H1 (cell line): ENCODE results near the gene RGS3. TPM values are rescaled to one million over a fixed set of nuclear protein-coding genes. Genes with fewer than 3 reads are reported as not detected.

Experiments
- CTCF ChIA-PET: fragments of 300-600 bp; sonication (Branson Sonifier 250); formaldehyde crosslinking; loops from one replicate; lab custom pipeline; 2021; ENCODE audit not compliant: partially characterized antibody; lab: Charles Lee
- POLR2A ChIA-PET: fragments of 300-600 bp; sonication (Branson Sonifier 250); formaldehyde crosslinking; loops from one replicate; lab custom pipeline; 2021; ENCODE audit warnings: inconsistent platforms; ENCODE audit not compliant: partially characterized antibody; lab: Charles Lee
- DNase-seq, 2 experiments: peaks; one replicate each; pipeline versions ENCODE4 v3.0.0 to v3.0.0-alpha.2; 2010 to 2022; ENCODE audit warnings: low spot score in 2 of 2, low read depth in 1 of 2, mixed read lengths in 1 of 2
- FAIRE-seq: peaks from 2 replicates; lab custom pipeline; 2011; peaks lifted over from hg19 to GRCh38; lab: Jason Lieb, UNC
- H2AFZ ChIP-seq: 2 replicates; pipeline ENCODE4 v1.8.1; 2012; ENCODE audit warnings: low read length, inconsistent platforms
- H2AK5ac ChIP-seq: 2 replicates; pipeline ENCODE4 v1.6.1; 2013; ENCODE audit warnings: low read depth, low read length
- H2BK120ac ChIP-seq: replicated peaks from 2 replicates; pipeline ENCODE3; 2013; ENCODE audit warnings: low read depth, low read length, inconsistent platforms
- H2BK12ac ChIP-seq: 2 replicates; pipeline ENCODE4 v1.6.1; 2013; ENCODE audit warnings: low read depth, low read length
- H2BK15ac ChIP-seq: 2 replicates; pipeline ENCODE4 v1.6.1; 2013; ENCODE audit warnings: low read length
- H2BK20ac ChIP-seq: 2 replicates; pipeline ENCODE4 v1.6.1; 2013; ENCODE audit warnings: low read length
- H2BK5ac ChIP-seq: 2 replicates; pipeline ENCODE4 v1.6.1; 2013; ENCODE audit warnings: low read depth, low read length
- H3K14ac ChIP-seq: 2 replicates; pipeline ENCODE4 v1.6.1; 2013; ENCODE audit warnings: inconsistent platforms; ENCODE audit not compliant: insufficient read length
- H3K18ac ChIP-seq: 2 replicates; pipeline ENCODE4 v1.6.1; 2013; ENCODE audit warnings: low read length; ENCODE audit errors: extremely low read depth
- H3K23ac ChIP-seq: 2 replicates; pipeline ENCODE4 v1.6.1; 2013; ENCODE audit warnings: inconsistent platforms; ENCODE audit not compliant: insufficient read length
- H3K23me2 ChIP-seq: 2 replicates; pipeline ENCODE4 v1.6.1; 2013; ENCODE audit warnings: low read depth, low read length
- H3K27ac ChIP-seq: 2 replicates; pipeline ENCODE4 v1.6.1; 2011; ENCODE audit warnings: low read depth, low read length, inconsistent platforms
- H3K27me3 ChIP-seq, 4 experiments: replicated peaks in 1 of 4; 1 replicate in 1 of 4; 2 replicates in 3 of 4; pipeline versions ENCODE4 v1.6.1 to v1.8.1; 2011 to 2013; ENCODE audit warnings: low read length in 3 of 4, mild to moderate bottlenecking in 3 of 4, inconsistent platforms in 2 of 4, mixed read lengths in 2 of 4, moderate library complexity in 1 of 4; ENCODE audit not compliant: control insufficient read depth in 3 of 4, insufficient read depth in 3 of 4; ENCODE audit errors: extremely low read depth in 1 of 4
- H3K36me3 ChIP-seq, 4 experiments: 2 replicates each; pipeline versions ENCODE4 v1.6.1 to v1.8.1; 2011 to 2013; ENCODE audit warnings: mild to moderate bottlenecking in 4 of 4, low read length in 3 of 4, moderate library complexity in 2 of 4, control low read depth in 1 of 4, inconsistent platforms in 1 of 4; ENCODE audit not compliant: insufficient read depth in 4 of 4, control insufficient read depth in 2 of 4
- H3K4ac ChIP-seq: replicated peaks from 2 replicates; pipeline ENCODE3; 2013; ENCODE audit warnings: low read length, low read depth, mixed read lengths, inconsistent platforms; ENCODE audit not compliant: insufficient read length
- H3K4me1 ChIP-seq, 4 experiments: replicated peaks in 1 of 4; 1 replicate in 1 of 4; 2 replicates in 3 of 4; pipeline versions ENCODE4 v1.6.1 to v1.8.1; 2011 to 2013; ENCODE audit warnings: low read length in 3 of 4, inconsistent platforms in 2 of 4, mixed read lengths in 1 of 4; ENCODE audit not compliant: insufficient read depth in 4 of 4, control insufficient read depth in 3 of 4
- H3K4me2 ChIP-seq, 2 experiments: 2 replicates each; pipeline versions ENCODE4 v1.6.1 to v1.8.1; 2011 to 2013; ENCODE audit warnings: low read depth in 2 of 2, low read length in 2 of 2, control low read depth in 1 of 2, inconsistent platforms in 1 of 2, mild to moderate bottlenecking in 1 of 2; ENCODE audit not compliant: insufficient read depth in 1 of 2
- H3K4me3 ChIP-seq, 4 experiments: fragments of 200-600, 300-600 bp in 1 of 4; sonication (generic), shearing (Covaris generic), sonication (Bioruptor Twin) in 1 of 4; 2 replicates each; pipeline versions ENCODE4 v1.5.1 to v1.8.1; 2011 to 2016; ENCODE audit warnings: low read length in 4 of 4, low read depth in 3 of 4, control low read depth in 2 of 4, inconsistent platforms in 2 of 4, mild to moderate bottlenecking in 2 of 4, mixed read lengths in 1 of 4, moderate library complexity in 1 of 4; ENCODE audit not compliant: insufficient read depth in 2 of 4; ENCODE audit errors: extremely low read depth in 1 of 4
- H3K56ac ChIP-seq: replicated peaks from 2 replicates; pipeline ENCODE3; 2013; ENCODE audit warnings: low read depth, mild to moderate bottlenecking, mixed read lengths, low read length, inconsistent platforms; ENCODE audit not compliant: insufficient read length
- H3K79me1 ChIP-seq: 2 replicates; pipeline ENCODE4 v1.6.1; 2013; ENCODE audit warnings: low read depth, low read length, control low read depth
- H3K79me2 ChIP-seq, 2 experiments: 2 replicates each; pipeline versions ENCODE4 v1.6.1 to v1.8.1; 2012 to 2013; ENCODE audit warnings: low read length in 2 of 2, mild to moderate bottlenecking in 2 of 2, inconsistent platforms in 1 of 2; ENCODE audit not compliant: insufficient read depth in 2 of 2, control insufficient read depth in 1 of 2
- H3K9ac ChIP-seq, 4 experiments: replicated peaks in 1 of 4; 1 replicate in 1 of 4; 2 replicates in 3 of 4; pipeline versions ENCODE4 v1.6.1 to v1.8.1; 2011 to 2013; ENCODE audit warnings: low read depth in 3 of 4, low read length in 3 of 4, control low read depth in 2 of 4, mild to moderate bottlenecking in 2 of 4, moderate library complexity in 2 of 4, inconsistent platforms in 1 of 4; ENCODE audit errors: extremely low read depth in 1 of 4
- H3K9me3 ChIP-seq, 2 experiments: 2 replicates each; pipeline versions ENCODE4 v1.6.1 to v1.8.1; 2012 to 2013; ENCODE audit warnings: mild to moderate bottlenecking in 2 of 2, moderate library complexity in 2 of 2, control low read depth in 1 of 2, inconsistent platforms in 1 of 2, low read depth in 1 of 2, low read length in 1 of 2, mixed read lengths in 1 of 2; ENCODE audit not compliant: insufficient read depth in 2 of 2
- H4K20me1 ChIP-seq, 2 experiments: replicated peaks in 1 of 2; 2 replicates each; pipeline versions ENCODE3 to v1.8.1; 2011 to 2013; ENCODE audit warnings: inconsistent platforms in 2 of 2, low read length in 2 of 2, mild to moderate bottlenecking in 1 of 2; ENCODE audit not compliant: insufficient read depth in 2 of 2, control insufficient read depth in 1 of 2
- H4K5ac ChIP-seq: 2 replicates; pipeline ENCODE4 v1.6.1; 2013; ENCODE audit warnings: low read length, low read depth, mixed read lengths, inconsistent platforms; ENCODE audit not compliant: insufficient read length
- H4K8ac ChIP-seq: 2 replicates; pipeline ENCODE4 v1.8.0; 2013; ENCODE audit warnings: mild to moderate bottlenecking, moderate library complexity, low read length, inconsistent platforms; ENCODE audit not compliant: insufficient read depth; ENCODE audit errors: extremely low read depth
- H4K91ac ChIP-seq: replicated peaks from 2 replicates; pipeline ENCODE3; 2013; ENCODE audit warnings: low read length, mixed read lengths, inconsistent platforms; ENCODE audit not compliant: insufficient read length
- ASH2L ChIP-seq: fragments of 200-600, 300-600 bp; sonication (generic); IDR thresholded peaks from one replicate; pipeline ENCODE4 v1.7.1; 2017; ENCODE audit warnings: low read length
- CHD2 ChIP-seq: IDR thresholded peaks from 2 replicates; pipeline ENCODE4 v1.6.1; 2012; ENCODE audit warnings: low read length, improper control_type of control experiment
- CREB1 ChIP-seq: IDR thresholded peaks from 2 replicates; pipeline ENCODE4 v1.6.1; 2012; ENCODE audit warnings: inconsistent platforms
- GTF2F1 ChIP-seq: IDR thresholded peaks from 2 replicates; pipeline ENCODE4 v1.6.1; 2012; ENCODE audit warnings: low read depth, low read length, improper control_type of control experiment, borderline replicate concordance
- HDAC2 ChIP-seq, 2 experiments: fragments of 300-600 bp in 1 of 2; sonication (generic) in 1 of 2; IDR thresholded peaks; 2 replicates each; pipeline ENCODE4 v1.6.1; 2011 to 2012; ENCODE audit warnings: low read depth in 2 of 2, low read length in 2 of 2, mild to moderate bottlenecking in 2 of 2, moderate library complexity in 2 of 2, borderline replicate concordance in 1 of 2, inconsistent platforms in 1 of 2
- RAD21 ChIP-seq, 2 experiments: IDR thresholded peaks in 1 of 2; conservative IDR thresholded peaks in 1 of 2; 2 replicates each; pipeline ENCODE4 v1.6.1; 2011; ENCODE audit warnings: low read depth in 2 of 2, low read length in 2 of 2, improper control_type of control experiment in 1 of 2, inconsistent platforms in 1 of 2, mild to moderate bottlenecking in 1 of 2, moderate library complexity in 1 of 2
- RFX5 ChIP-seq: IDR thresholded peaks from 2 replicates; pipeline ENCODE4 v1.6.1; 2011; ENCODE audit warnings: low read depth, low read length, improper control_type of control experiment, borderline replicate concordance
- RXRA ChIP-seq: IDR thresholded peaks from 2 replicates; pipeline ENCODE4 v1.6.1; 2011; ENCODE audit warnings: low read depth, mild to moderate bottlenecking, low read length, moderate library complexity; ENCODE audit not compliant: insufficient read depth
- SIRT6 ChIP-seq: IDR thresholded peaks from one replicate; pipeline ENCODE4 v1.7.1; 2012; ENCODE audit warnings: low read length, inconsistent platforms
- SUZ12 ChIP-seq: fragments of 200-600 bp; sonication (generic); IDR thresholded peaks from 2 replicates; pipeline ENCODE4 v1.6.1; 2012; ENCODE audit warnings: mild to moderate bottlenecking, inconsistent platforms, low read length, moderate library complexity, mixed read lengths
- WGBS, 2 experiments: shearing (Covaris generic) in 1 of 2; methylation state at CpG; one replicate each; pipeline versions ENCODE4 v1.1.6 to v1.1.7; 2013 to 2015; ENCODE audit warnings: low lambda C conversion rate in 2 of 2, mixed read lengths in 2 of 2, inconsistent platforms in 1 of 2, low coverage in 1 of 2, missing lambda C conversion rate in 1 of 2; ENCODE audit not compliant: insufficient replicate concordance in 2 of 2, insufficient coverage in 1 of 2, insufficient read length in 1 of 2; ENCODE audit errors: extremely low coverage in 1 of 2, missing lambda C conversion rate in 1 of 2; 5-methylcytosine and 5-hydroxymethylcytosine counted together
- polyA plus RNA-seq, 7 experiments: library from polyadenylated mRNA; depleted of rRNA in 3 of 7; stranded (reverse) in 5 of 7; unstranded in 2 of 7; fragments of >200 nt in 5 of 7; fragments of 200-250 nt in 2 of 7; gene quantifications; 1 replicate in 5 of 7; 2 replicates in 1 of 7; 4 replicates in 1 of 7; pipeline versions ENCODE4 v1.2.1 to v1.2.3, GENCODE V29; 2011 to 2013; ENCODE audit warnings: missing spikeins in 2 of 7, mixed read lengths in 2 of 7
- total RNA-seq: library from RNA; stranded (reverse); fragmentation: NEBNext Ultra II Directional; extraction: Animal tissue kit (Norgen Biotek cat#: 25700); gene quantifications from 2 replicates; pipeline ENCODE4 v1.2.1, GENCODE V29; 2021
- TF ChIP-seq, protein P1 (sequence below), 3 experiments: IDR thresholded peaks; 1 replicate in 2 of 3; 2 replicates in 1 of 3; pipeline versions ENCODE4 v1.5.1 to v1.6.1; 2011; ENCODE audit warnings: low read length in 3 of 3, mild to moderate bottlenecking in 3 of 3, inconsistent platforms in 2 of 3, low read depth in 1 of 3, moderate library complexity in 1 of 3; ENCODE audit not compliant: insufficient read depth in 1 of 3; ENCODE audit errors: control extremely low read depth in 1 of 3

Gene RGS3
- total and polyA plus RNA-seq, 2 of the 8 experiments (the other 6 are each of a cell fraction or from before 2014, with no cell fraction given): 12.6 to 18.2 TPM

DNA sequence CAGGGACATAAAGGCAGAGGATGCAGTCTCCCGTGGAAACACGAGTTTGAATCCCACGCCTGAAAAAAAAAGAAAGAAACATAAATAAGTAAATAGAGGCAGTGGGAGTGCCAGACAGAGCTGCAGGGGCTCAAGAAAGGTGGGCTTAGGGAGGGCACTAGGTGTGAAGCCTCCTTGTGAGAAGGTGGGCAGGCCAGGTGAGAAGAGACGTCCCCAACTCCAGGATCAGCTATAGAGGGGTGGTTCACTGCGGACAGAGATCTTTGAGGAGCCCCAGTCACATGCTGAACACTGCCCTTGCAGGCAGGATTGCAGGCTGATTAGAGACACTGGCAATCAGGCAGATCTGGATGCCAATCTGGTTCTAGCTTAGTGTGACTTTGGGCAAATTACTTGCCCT, 172.1 kb downstream of the RGS3 start:
- H4K5ac ChIP-seq: no peak overlapping the region
- H3K27me3 ChIP-seq: peaks cover 0 to 2% (median 0%) of the 10 kb centered on the region in 4 experiments; a peak in 1 of 7 replicates
- H3K4me2 ChIP-seq: no peak overlapping the region
- no peaks in the 10 kb centered on the region for H3K23me2 ChIP-seq
- no peaks in the 10 kb centered on the region for H3K79me2 ChIP-seq
- H3K27ac ChIP-seq: no peak overlapping the region
- no peaks in the 10 kb centered on the region for H3K36me3 ChIP-seq
- FAIRE-seq (no peak), DNase-seq (no peak)
- H2BK12ac ChIP-seq: no peak overlapping the region
- no peak overlapping the region for H3K4me3 ChIP-seq
- no peaks in the 10 kb centered on the region for H4K20me1 ChIP-seq
- H3K23ac ChIP-seq: no peak overlapping the region
- no peak overlapping the region for H4K91ac ChIP-seq
- no peak overlapping the region for H3K56ac ChIP-seq
- no peaks in the 10 kb centered on the region for H3K79me1 ChIP-seq
- CTCF ChIA-PET: interaction anchor here (0.7 to 3.8 kb wide), 13 partner anchors 9 to 514 kb away, joined by 3 to 35 read pairs (median 4); no protein-coding TSS in a partner anchor
- H2BK20ac ChIP-seq: no peak overlapping the region
- no peak overlapping the region for H2BK15ac ChIP-seq
- H3K14ac ChIP-seq: no peak overlapping the region
- no peak overlapping the region for H3K18ac ChIP-seq
- no peak overlapping the region for H2BK120ac ChIP-seq
- no peaks in the 10 kb centered on the region for H3K9me3 ChIP-seq
- H4K8ac ChIP-seq: no peak overlapping the region
- 85% methylated on average over 5 of the region's 5 CpGs; no CpG with 5 or more reads in 1 of the 2 experiments for WGBS, 2 experiments
- POLR2A ChIA-PET: interaction anchor here (0.6 to 2.9 kb wide), 5 partner anchors 12 to 70 kb away, joined by 3 to 12 read pairs (median 3); no protein-coding TSS in a partner anchor
- no peak overlapping the region for H3K4ac ChIP-seq
- H2AFZ ChIP-seq: no peak overlapping the region
- no peak overlapping the region for H2AK5ac ChIP-seq
- H2BK5ac ChIP-seq: no peak overlapping the region
- peaks cover 0 to 6% (median 4%) of the 10 kb centered on the region in 4 experiments; a peak in 3 of 7 replicates for H3K4me1 ChIP-seq
- H3K9ac ChIP-seq: no peak overlapping the region
- no peak for TF ChIP-seq RXRA
- no peak for TF ChIP-seq RAD21 (IDR thresholded peaks at IDR 0.05 in 1 of 2, conservative IDR thresholded peaks at IDR 0.05 in 1 of 2; ENCODE audit: low read depth in 2 of 2, low read length in 2 of 2)
- TF ChIP-seq CHD2: no peak
- TF ChIP-seq, protein P1, sequence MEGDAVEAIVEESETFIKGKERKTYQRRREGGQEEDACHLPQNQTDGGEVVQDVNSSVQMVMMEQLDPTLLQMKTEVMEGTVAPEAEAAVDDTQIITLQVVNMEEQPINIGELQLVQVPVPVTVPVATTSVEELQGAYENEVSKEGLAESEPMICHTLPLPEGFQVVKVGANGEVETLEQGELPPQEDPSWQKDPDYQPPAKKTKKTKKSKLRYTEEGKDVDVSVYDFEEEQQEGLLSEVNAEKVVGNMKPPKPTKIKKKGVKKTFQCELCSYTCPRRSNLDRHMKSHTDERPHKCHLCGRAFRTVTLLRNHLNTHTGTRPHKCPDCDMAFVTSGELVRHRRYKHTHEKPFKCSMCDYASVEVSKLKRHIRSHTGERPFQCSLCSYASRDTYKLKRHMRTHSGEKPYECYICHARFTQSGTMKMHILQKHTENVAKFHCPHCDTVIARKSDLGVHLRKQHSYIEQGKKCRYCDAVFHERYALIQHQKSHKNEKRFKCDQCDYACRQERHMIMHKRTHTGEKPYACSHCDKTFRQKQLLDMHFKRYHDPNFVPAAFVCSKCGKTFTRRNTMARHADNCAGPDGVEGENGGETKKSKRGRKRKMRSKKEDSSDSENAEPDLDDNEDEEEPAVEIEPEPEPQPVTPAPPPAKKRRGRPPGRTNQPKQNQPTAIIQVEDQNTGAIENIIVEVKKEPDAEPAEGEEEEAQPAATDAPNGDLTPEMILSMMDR (IDR thresholded peaks at IDR 0.05; ENCODE audit: control extremely low read depth in 1 of 3, insufficient read depth in 1 of 3, low read depth in 1 of 3, low read length in 3 of 3): no peak
- TF ChIP-seq GTF2F1: no peak
- no peak for TF ChIP-seq CREB1
- no peak for TF ChIP-seq HDAC2 (IDR thresholded peaks at IDR 0.05; ENCODE audit: borderline replicate concordance in 1 of 2, low read depth in 2 of 2, low read length in 2 of 2)
- TF ChIP-seq ASH2L: no peak
- TF ChIP-seq SUZ12: no peak
- no peak for TF ChIP-seq SIRT6
- no peak for TF ChIP-seq RFX5
